ENCODE results near the gene EHF.
A peak's percentile ranks its signal among the peaks of the same experiment; 100 is the strongest.

Gene EHF

DNA sequence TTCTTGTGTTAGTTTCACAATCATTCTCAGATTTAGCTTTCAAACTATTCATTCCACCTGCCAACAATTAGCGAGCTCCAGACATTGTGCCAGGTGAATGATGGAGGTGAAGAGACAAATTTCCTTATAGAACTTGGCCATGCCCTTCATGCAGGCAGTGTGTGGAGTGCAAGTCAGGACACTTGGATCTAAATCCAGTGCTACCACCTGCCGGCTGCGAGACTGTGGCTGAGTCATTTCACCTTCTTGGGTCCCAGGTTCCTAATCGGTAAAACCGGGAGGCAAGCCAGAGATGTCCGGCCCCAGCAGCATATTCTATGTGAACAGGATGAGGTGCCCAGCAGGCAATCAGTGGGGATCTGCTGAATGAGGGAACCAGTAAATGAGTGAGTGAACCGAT lies 18.6 kb upstream of the EHF start:
- no peak for DNase-seq

DNA sequence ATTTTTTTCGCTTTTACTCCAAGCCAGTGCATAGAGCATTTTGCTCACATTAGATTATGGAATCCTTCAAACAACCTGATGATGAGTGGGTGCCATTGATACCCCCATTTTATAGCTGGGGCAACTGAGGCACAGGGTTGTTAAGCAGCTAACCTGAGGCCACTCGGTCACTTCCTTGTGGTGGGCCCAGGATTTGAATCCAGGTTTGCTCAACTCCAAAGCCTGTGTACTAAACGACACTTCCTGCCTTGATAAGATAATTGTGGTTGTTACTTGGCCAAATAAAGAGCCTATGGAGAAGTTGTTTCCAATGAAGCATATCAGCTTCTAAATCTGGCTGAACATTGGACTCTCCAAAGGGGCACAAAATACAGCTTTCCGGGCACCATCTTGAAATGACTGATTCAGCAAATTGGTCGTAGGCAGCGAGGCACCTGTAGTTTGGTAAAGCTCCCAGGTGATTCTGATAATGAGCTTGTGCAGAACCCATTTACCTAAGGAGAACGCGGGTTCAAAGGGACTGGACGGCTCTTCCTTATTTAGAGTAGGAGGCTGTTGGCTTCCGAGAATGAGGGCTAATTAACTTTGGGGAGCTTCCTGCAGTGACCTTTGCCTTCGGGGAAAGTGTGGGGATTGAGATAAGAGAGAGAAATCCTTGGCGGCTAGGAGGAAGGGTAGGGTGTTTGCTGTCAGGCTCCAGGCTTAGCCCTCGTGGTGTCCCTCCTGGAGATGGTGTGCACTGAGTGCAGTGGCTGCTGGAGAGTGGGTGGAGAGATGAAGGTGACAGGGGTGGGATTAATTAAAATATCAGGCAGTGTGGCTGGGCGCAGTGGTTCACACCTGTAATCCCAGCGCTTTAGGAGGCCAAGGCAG lies 17.5 kb upstream of the EHF start:
- no peak for DNase-seq

DNA sequence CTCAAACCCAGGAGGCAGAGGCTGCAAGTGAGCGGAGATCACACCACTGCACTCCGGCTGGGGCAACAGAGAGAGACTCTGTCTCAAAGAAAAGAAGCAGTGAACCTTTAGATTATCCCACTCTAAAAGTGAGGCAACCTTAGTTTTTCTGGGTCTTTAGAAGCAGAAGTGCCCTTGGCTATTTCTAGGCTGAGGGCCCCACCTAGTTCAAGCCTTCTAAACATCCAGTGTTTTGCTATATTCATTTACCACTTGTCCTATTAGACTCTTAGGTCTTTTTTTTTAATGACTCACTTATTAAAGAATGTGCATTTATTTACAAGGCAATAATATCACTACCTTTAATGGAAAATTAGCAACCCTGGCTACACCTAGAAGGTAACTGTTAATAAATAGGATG lies 16.7 kb upstream of the EHF start:
- DNase-seq: no peak

DNA sequence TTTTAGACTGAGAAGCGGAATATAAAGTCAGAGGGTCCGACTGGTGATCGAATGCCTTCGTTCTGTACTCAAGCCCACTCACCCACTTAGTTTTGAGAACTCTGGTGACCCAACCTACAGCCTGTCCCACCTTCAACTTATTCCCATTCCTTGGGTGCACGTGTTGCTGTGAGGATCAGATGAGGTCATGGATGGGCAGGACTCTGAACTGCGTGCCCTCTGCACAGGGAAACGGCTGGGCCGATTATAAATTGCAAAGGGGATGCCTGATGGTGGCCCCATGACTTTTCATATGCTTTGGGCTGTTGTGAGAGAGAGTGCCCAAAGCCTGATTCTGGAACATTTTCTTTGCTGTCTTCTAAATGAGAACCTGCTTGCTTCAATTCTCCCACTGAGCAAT lies 16.0 kb upstream of the EHF start:
- no peak for DNase-seq

DNA sequence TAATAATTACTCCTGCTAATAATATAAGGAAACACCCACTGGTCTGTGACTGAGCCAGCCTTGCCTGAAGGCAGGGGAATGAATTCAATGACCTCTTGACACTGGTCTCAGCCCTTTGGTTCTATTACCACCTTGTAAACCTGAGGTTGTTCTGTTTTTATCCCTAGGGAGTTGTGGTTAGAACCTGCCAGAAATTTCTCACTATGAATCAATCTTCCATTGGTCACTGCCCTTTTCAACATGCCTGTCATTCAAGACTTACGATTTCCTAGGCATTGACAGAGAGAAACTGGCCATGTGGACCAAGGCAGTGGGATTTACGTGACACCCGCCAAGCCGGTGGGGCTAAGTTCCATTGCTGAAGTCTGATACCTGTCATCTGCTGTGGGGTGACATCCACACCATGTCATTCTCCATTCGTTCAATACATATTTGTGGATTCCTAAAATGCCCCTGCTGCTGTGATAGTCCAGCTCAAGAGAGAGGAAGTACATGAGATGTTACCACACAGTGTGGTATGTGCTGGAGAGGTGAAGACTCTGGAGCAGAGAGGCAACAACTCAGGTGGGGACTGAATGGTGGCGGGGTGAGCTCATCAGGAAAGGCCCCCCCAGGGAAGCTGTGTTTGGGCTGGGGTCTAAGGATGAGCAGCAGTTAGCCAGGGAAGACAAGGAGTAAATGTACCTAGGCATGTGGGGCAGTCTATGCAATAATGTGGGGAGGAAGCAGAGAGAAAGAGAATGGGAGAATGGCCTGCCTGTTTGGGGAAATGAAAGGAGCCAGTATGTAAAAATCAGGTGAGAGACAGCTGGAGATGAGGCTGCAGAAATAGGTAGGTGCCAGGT lies 15.2 kb upstream of the EHF start:
- no peak for DNase-seq

DNA sequence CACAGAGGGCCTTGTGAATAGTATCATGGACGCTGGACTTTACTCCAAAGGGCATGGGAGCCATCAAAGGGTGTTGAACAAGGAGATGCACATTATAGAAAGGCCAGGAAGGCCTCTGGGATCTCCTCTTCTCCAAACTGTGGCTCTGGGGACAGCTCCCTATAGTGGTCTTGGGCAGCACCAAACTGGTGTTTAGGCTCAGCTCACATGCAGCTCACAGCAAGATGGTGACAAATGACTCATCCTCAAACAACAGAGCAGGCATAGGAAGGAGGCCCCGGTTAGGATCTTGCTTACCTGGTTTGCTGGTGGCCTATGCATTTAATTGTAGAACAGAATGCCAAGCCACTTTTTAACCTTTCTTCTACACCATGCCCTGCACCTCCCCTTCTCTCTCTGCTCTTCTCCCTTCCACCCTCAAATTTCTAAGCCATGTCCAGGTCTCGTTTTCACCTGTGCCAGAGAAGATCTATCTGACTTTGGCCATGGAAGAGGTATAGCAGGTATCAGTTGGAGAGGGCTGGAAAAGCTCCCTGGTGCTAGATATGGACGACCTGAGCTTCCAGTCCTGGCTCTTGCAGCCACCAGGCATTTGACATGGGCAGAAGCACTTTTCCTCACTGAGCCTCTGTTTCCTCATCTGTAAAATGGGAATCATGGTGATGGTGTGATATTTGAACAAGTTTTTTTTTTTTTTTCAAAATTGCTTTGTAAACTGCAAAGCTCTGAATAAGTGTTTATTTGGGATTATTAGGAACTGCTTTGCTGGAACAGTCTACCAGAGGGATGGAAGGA lies 14.4 kb upstream of the EHF start:
- no peak for DNase-seq

DNA sequence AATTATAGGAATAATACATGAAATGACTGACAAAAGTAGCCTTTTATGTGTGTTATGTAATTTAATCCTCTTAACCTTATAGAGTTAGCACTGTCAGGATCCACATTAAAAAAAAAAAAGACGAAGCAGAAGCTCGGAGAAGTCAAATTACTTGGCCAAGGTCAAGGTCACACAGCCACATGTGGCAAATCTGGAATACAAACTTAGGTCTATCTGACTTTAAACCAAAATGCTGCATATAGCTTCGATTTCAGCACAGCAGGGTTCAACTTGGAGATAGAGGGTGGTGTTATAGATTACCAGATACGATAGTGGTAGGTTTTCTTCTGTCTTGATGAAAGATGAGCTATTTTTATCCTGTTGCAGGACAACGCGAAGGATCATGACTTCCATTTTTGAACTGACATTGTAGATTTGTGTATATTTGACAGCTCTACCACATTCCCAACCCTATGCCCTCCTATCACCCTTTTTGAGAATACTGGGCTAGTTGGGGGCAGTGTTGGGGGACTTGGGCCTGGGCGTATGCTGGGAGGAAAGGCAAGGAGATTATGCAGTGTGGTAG lies 11.6 kb upstream of the EHF start:
- DNase-seq: no peak

DNA sequence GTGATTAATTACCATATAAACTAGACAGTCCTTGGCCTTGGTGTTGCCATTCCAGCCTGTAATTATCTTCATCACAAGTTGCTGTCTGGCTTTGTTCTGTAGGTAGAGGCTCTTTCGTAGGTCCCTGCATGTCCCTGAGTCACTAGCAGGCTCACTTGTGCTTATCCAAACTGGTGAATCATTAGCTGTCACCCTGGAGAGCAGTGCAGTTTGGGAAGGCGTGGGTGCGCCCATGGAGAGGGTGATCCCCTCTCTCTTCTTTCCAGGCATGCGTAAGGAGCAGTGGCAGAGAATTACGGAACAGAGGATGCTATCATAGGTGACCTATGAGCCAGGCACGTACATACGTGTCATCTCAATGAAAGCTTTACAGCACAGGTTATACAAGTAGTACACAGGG lies 11.0 kb upstream of the EHF start:
- DNase-seq: no peak

DNA sequence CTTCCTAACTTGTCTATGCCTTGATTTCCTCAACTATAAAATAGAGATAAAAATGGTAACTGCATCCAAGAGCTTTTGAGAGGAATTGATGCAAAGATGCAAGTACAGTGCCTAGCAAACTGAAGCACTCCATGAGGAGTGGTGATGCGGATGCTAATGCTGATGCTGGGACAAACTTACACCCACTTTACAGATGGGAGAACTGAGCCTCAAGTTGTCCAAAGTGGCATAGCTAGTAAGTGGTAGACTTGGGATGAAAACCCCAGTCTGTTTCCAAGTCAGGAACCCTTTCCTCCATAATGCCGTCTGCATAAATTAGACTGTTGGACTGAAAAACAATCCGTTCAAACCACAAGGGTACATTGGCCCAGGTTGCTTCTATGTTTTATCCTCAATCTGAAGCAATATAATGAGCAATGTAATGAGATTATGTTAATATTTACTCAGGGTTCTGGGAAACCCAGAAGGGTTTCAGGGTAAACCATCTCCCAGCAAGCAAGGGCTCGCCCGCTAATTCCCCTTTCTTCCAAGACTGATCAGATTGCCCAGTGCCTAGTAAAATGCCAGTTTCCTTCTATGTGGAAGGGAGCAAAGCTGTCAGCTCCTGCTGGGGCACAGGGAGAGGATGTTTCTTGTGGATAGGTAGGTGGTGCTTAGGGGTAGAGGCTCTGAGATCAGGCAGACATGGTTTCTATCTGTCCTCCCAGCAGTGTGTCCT lies 10.4 kb upstream of the EHF start:
- DNase-seq: no peak

DNA sequence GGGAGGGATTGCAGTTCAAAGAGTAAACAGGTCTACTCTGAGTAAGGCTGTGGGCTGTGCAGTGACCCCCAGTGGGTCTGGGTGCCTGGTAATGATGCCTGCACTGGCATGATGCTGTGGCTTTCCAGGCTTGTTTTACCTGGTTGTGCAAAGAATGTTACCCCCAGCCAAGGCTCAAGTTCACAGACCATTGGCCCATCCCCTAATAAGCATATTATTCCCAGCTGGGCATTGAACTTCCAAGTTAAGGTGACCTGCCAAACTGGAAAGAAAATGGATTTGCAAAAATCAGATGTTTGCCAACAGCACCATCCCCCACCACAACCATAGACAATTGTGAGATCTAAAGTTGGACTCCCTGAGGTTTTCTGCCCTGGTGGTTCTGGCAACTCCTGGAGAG lies 7.9 kb upstream of the EHF start:
- DNase-seq: no peak

DNA sequence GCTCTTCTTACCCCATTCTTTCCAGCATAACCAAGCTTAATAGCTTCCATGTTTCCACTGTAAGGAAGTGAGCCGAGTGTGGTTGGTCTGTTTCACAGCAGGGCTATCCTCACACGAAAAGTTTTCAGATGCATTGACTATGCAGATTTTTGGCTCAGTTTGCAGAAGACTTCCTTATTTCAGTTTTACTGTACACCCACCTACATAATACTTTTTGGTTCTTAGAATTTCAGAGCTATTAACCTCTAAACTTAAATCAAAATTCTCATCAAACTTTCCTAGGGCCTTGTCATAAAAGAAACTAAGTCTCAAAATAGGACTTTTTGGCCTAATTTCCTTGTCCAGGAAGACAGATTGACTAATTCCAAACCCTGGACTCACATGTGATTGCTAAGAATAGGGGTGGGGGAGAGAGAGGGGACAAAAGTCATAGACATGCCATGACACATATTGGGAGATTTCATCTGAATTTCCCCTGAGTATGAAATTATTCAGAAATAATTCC lies 7.3 kb upstream of the EHF start:
- no peak for DNase-seq

DNA sequence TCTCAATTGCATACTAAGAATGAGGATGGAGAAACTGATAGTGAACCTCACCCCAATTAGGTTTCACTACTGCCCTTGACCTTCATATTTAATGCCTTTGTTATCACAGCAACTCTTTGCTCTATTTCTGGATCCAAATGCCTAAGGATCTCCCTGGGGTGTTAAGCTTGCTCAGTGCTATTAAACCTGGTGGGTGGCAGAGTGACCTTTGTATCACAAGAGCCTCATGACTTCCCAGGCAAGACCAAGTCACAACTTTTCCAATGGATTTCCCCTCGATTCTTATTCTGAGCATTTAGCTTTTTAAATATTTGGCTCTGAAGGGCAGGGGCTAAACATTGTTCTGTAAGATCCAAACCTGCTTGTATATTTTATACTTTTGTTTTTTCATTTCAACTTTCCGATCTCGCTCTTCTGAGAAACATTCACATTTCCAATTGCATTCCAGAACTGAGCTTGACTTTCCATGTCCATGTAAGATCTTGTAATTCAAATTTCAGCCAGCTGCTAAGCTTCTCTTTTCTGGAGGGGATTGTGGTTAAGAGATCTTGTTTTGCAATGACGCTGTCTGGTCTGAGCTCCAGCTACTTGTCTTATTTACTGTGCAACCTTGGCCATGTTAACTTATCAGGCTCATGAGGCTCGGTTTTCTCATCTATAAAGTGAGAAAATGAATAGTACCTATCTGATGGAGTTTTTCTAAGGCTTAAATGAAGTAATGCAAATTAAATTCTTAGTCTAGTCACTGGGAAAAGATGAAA lies 6.4 kb upstream of the EHF start:
- no peak for DNase-seq

DNA sequence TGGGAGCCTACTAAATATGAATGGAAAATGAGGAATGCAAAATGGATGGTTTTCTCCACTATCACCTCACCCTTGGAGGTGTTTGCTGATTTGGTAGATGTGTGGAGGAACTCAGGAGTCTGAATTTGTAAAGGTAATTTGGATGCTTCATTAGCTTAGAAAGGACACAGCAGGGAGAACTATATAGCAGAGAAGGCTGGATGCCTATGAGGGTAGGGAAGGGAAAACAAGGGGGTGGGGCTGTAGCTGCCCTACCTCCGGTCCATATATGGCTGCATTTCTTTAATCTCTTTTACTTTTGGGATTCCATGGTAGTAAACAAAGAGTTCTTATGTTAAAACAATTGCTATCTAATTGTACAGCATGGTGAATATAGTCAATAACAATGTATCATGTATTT lies 4.8 kb upstream of the EHF start:
- DNase-seq: no peak

DNA sequence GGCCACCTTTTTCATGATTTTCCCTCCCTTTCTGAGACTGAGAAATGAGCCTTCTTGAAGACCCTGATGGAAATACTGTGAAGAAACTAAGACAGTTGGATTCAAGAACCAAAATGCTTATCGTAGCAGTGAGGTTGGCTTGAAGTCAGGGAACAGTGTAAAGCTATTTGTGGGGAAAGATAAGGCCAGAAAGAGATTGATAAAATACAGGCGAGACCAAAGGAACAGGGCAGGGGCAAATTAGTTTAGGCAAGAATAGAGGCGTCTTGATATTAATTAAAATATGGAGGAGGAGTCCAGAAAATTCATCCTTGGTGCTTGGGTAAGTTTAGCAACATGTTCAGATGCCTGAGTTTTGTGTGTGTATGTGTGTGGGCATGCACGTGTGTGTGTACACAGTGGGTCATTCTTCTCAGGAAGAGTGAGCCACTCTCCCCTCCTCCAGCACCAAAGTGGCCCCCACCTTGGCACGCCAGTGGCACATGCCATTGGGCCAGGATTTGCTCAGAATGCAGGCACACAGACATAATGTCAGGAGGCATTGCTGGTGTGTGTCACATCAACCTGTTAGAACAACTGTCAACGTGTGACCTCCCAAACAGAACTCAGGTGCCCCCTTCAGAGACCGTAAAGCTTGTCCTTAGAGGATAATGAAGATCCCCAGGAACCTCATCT lies 3.9 kb upstream of the EHF start:
- DNase-seq: no peak

DNA sequence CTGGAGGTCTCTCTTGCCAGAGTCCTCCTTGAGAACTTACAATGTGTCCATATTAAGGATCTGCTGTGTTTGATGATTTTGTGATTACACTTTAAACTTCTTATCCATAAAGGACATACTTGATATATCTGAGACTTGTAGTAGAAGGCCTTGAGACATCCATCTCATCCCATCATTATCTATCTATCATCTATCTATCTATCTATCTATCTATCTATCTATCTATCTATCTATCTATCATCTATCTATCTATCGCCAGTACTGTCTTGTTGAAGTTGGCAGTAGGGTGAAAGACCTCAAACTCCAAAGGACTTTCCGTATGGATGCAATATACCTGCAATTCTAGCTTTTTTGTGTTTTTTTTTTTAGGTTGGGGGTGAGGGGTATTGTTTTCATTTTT lies 2.5 kb upstream of the EHF start:
- no peak for DNase-seq

DNA sequence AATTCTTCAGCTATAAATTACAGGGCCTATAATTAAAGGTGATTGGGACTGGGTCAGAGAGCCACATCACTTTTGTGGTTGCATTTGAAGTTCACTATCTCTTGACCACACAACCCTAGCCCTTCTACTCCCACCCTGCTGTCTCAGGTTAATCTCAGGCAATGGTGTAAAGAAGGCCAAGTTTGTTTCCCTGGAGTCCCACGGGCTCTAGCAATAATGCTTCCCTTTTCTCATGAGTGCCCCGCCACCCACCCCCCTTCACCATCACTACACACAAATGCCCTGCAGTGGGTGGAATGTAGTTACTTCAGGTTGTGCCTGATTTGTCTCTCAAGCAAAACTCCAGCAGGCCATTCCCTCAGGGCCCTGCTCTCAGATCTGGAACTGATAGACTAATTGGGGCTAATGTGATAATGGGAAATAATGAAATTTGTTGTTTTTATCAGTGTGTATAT lies 1.8 kb upstream of the EHF start:
- no peak for DNase-seq

DNA sequence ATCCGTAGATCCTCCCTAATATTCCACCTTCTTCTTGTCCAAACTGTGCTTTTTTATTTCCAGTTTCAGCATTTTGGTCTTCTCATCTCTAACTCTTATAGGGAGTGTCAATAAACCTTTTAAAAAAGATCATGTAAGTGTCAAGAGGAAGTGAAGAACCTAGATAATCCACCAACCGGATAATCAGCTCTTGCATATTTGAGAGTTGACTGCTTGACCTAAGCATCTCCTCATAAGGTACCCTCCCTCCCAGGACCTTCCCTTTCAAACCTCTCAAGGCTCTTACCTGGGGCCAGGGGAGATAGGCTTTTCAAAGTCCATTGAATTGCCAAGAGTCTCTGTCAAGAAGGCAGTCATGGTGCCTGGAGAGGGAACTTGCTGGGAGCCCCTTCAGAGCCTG lies 691 bp upstream of the EHF start:
- DNase-seq: peak; percentile 46

DNA sequence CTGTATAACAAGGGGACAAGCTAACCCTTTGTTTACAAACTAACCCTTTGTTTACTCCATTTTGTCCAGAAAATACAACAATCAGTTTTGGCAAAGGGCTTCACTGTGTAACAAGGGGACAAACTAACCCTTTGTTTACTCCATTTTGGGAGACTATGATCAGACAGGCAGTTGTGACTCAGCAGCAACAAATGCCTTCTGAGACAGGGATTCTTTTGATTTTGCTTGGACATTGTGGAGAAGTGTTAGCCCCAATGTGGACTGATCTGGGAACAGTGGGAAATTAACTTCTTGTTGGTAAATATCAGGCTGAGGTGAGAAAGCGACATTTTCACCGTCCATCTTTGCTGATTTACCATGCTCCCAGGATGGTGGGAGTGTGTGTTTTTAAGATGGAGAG lies 983 bp downstream of the EHF start:
- DNase-seq: no peak

DNA sequence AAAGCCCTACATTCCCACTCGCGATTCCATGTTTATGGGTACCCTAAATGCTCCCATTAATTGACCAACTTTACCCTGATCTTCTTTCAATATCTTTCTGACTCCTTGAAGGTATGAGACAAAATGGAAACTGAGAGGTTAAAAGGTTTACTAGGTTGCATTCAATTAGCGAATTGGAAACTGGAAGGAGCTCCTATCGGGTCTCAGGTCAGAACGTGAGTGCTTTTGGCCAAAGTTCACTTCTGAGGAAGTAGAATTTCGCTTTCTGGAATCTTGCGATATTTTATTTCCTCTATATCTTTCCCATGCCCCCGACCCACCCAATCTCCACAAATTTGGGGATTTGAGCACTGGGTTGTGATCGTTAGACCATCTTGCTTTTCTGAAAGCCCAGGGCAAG lies 2.6 kb downstream of the EHF start:
- no peak for DNase-seq

DNA sequence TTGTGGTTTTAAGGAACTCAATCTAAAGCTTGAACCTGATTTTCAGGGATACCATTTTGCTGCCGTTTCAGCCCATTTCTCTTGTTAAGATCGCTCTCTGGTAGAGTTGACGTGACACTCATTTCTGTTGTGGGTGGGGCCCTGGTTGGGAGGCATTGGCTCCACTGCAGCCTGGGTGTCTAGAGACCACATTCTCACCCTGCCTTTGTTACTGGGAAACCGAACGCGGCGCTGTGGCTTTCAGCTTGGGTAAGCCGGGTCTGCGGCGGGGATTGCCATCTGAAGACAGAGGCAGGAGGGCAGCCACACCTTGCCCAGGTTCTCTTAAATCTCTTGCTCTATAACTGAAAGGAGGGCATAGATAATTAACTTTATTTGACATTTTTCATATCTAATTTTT lies 3.2 kb downstream of the EHF start:
- peak; percentile 27 for DNase-seq

DNA sequence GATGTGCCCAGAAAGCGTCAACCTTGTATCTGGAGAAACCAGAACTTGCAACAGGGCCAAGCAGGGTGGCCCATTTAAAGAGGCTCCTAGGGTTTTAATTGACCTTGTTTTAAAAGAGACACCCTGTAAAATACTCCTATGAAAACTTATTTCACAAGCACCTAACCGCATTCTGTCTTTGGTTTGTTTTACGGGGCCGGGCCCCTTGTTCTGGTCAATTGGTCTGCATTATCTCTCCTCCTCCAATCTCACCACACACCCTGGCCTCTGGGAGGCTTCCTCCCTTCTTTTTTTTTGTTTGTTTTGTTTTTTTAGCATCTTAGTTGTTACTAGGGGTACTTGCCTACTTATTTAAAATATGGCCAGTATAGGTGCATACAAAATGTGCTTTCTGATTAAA lies 4.7 kb downstream of the EHF start:
- DNase-seq: no peak

Measured in DMS79 (cell line).